ENCODE data around the gene NYNRIN. TPM values are rescaled to one million over a fixed set of nuclear protein-coding genes. Genes with fewer than 3 reads are reported as not detected.

NYNRIN gene
- 0.30 to 0.58 TPM (median 0.49 TPM) in 5 replicates for total RNA-seq (2022; extraction: Qiagen RNA extraction)

DNA sequence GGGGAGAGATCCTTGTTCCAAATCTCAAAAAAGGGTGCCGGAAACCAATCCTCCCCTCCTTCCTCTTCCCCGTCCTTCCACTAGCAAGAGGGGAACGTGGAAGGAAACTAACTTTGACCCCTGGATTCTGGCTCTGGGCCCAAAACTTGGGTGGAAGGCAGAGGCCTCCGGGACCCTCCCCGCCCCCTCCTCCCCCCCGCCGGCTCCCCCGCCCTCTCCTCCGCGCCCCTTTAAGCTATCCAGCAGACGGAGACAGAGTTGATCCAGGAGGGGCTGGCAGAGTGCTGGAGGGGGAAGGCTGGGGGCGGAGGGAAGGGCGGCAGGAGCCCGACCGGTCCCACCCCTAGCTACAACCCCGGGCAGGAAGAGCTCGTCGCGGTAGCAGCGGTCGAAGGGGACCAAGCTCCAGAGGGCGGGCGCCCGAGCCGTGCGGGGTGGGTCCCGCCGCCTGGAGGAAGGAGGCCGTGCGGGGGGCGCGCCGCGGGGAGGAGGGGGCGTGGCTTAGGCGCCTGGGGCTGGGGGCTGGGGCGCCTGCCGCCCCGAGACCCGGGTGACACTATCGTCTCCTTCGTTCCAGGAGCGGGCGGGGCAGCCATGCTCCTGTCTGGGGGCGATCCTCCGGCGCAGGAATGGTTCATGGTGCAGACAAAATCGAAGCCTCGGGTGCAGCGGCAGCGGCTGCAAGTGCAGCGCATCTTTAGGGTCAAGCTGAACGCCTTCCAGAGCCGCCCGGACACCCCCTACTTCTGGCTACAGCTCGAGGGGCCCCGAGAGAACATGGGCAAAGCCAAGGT lies at the start of gene NYNRIN:
Gene NYNRIN (plus strand): TSS at position 351 of the 794 bp plus-strand sequence. CDS start 244 bp downstream, at position 595.

DNA sequence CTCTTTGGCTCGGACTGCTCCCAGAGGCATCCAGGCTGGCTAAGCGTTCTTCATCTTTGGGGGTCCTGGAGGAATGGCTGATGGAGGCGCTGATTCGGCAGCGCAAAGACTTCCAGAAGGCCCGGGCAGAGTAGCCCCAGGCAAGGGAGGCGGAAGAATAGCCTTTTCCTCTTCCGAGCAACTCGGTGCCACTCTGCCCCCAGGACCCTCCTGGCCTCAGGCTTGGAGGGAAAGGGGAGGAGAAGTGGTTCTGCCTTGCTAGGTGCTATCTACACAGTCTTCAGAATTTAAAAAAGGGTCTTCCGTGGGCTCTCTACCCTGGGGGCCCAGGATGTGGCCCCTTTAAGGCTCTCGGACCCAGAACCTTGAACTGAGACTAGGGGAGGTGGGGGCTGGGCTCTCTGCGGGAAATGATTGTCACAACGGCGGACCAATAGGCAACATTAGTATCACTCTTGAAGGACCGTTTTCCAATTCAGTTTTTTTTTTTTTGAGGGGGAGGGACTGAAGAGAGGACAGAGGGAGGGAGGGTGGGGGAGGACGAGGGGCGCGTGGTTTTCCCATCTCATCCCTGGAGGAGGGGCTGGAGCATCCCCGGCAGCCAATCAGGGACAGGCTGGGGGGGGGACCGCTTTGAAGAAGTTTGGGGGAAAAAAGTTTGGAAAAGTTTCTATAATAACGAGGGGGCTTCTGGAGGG lies 31.1 kb upstream of the NYNRIN start, which contains the start of gene NFATC4:
Gene NFATC4 (plus strand): TSS at position 671 of the 698 bp plus-strand sequence. CDS start 157 bp downstream, outside the sequence.

DNA sequence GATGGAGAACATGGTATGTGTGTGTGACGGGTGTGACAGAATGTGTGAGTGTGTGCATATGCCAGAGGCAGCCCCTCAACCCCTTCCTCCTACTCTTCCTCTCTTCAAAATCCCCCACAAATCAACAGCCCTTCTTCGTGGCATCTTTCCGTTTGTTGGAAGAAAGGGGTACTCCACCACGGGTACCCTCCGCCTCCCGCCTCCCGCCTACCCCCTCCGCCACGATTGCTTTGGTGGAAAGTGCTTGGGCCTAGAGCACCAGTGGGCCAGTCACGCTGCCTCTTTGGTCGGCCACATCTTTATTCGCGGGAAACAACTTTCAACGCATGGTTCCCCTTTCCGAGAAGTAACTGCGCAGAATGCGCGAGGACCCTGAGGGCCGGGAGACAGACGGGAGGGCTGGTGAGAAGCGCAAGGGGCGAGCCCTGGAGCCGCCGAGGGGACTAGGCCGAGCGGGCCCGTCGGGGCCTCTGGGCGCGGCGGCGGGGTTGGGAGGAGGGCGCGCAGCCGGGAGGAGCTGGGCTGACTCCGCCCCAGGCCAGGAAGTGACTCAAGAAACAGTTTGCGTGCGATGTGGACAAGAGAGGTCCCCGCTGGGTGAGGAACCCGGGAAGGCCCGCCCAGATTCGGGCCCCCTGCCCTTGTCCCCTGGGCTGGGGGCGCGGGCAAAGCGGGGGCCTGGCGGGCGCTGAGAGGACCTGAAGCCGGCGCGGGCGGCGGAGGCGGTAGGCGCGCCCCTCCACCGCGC lies 30.8 kb downstream of the NYNRIN start, which contains the start of the genes CBLN3 and KHNYN:
Gene CBLN3 (minus strand): TSS at position 274 of the 748 bp plus-strand sequence. CDS start 614 bp downstream, outside the sequence.
Gene KHNYN (plus strand): TSS at position 560 of the 748 bp plus-strand sequence. CDS start 777 bp downstream, outside the sequence.

DNA sequence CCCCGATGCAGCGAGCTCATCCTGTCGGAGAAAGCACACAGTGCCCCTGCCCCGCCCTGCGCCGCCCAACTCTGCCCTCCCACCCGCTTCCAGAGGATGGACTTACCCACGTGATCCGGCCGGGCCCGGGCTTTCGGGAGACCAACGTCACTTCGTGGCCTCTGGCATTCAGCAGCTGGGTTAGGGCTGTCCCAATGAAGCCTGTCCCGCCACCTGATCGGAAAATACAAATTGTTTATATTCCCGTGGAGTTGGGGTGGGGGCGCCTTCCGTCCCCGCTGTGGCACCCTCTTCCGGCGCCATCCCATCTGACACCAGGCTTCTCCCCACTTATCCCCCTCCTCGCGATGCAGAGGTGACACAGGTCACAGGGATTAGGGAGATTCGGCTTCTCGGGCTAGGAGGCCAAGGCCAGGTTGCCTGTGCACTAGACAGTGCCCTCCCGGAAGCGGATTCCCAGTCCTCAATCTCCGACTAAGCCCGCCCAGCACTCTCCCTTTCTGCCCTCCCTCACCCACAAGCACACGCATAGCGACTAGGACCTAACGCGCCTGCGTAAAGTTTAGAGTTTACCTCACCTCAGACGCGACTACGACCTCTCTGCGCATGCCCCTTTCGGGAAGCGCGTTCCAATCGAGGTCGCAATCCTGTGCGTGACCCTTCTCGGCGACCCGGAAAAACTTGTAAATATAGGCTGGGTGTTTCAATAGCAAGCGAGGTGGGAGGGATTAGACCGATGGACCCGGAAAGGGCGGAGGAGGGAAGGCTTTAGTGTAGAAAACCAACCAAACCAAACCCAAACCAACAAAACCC lies 43.6 kb downstream of the NYNRIN start, which contains the start of gene SDR39U1:
Gene SDR39U1 (minus strand): TSS at position 537 of the 813 bp plus-strand sequence. CDS start 7 bp downstream, at position 530.

Other genes starting within 250 kb of the NYNRIN start
- 15.8 to 20.8 TPM (median 16.9 TPM) in 5 replicates for gene IRF9, start 237.7 kb upstream of the NYNRIN start, total RNA-seq (2022; extraction: Qiagen RNA extraction)
- 2.7 to 6.1 TPM (median 3.4 TPM) in 5 replicates for gene REC8, start 226.9 kb upstream of the NYNRIN start, total RNA-seq (2022; extraction: Qiagen RNA extraction)
- 68.8 to 105 TPM (median 97.4 TPM) in 5 replicates for gene IPO4, start 210.2 kb upstream of the NYNRIN start, total RNA-seq (2022; extraction: Qiagen RNA extraction)
- gene TM9SF1, start 203.6 kb upstream of the NYNRIN start, total RNA-seq (2022; extraction: Qiagen RNA extraction): 58.4 to 67.4 TPM (median 65.1 TPM) in 5 replicates
- gene TSSK4, start 193.3 kb upstream of the NYNRIN start, total RNA-seq (2022; extraction: Qiagen RNA extraction): not detected in 5 replicates
- gene CHMP4A, start 185.5 kb upstream of the NYNRIN start, total RNA-seq (2022; extraction: Qiagen RNA extraction): 81.0 to 115 TPM (median 82.9 TPM) in 5 replicates
- gene MDP1, start 182.9 kb upstream of the NYNRIN start, total RNA-seq (2022; extraction: Qiagen RNA extraction): 23.3 to 28.2 TPM (median 26.8 TPM) in 5 replicates
- 414 to 527 TPM (median 420 TPM) in 5 replicates for gene NEDD8, start 166.6 kb upstream of the NYNRIN start, total RNA-seq (2022; extraction: Qiagen RNA extraction)
- gene GMPR2, start 166.1 kb upstream of the NYNRIN start, total RNA-seq (2022; extraction: Qiagen RNA extraction): 52.0 to 70.3 TPM (median 55.1 TPM) in 5 replicates
- 30.5 to 38.0 TPM (median 34.9 TPM) in 5 replicates for gene TINF2, start 156.4 kb upstream of the NYNRIN start, total RNA-seq (2022; extraction: Qiagen RNA extraction)
- 0.82 to 1.4 TPM (median 1.1 TPM) in 5 replicates for gene TGM1, start 135.8 kb upstream of the NYNRIN start, total RNA-seq (2022; extraction: Qiagen RNA extraction)
- gene RABGGTA, start 127.4 kb upstream of the NYNRIN start, total RNA-seq (2022; extraction: Qiagen RNA extraction): 13.5 to 15.8 TPM (median 14.7 TPM) in 5 replicates
- gene DHRS1, start 99.2 kb upstream of the NYNRIN start, total RNA-seq (2022; extraction: Qiagen RNA extraction): 9.3 to 12.6 TPM (median 11.1 TPM) in 5 replicates
- 12.5 to 17.2 TPM (median 17.2 TPM) in 5 replicates for gene NOP9, start 99.2 kb upstream of the NYNRIN start, total RNA-seq (2022; extraction: Qiagen RNA extraction)
- gene CIDEB, start 91.0 kb upstream of the NYNRIN start, total RNA-seq (2022; extraction: Qiagen RNA extraction): 0.12 to 0.32 TPM (median 0.14 TPM) in 4 of 5 replicates, not detected in the other
- gene LTB4R2, start 88.9 kb upstream of the NYNRIN start, total RNA-seq (2022; extraction: Qiagen RNA extraction): 1.3 to 5.0 TPM (median 3.6 TPM) in 5 replicates
- gene LTB4R, start 87.5 kb upstream of the NYNRIN start, total RNA-seq (2022; extraction: Qiagen RNA extraction): 2.7 to 6.5 TPM (median 4.3 TPM) in 5 replicates
- 0.08 TPM in 1 of 5 replicates, not detected in the others for gene ADCY4, start 63.9 kb upstream of the NYNRIN start, total RNA-seq (2022; extraction: Qiagen RNA extraction)
- gene RIPK3, start 59.0 kb upstream of the NYNRIN start, total RNA-seq (2022; extraction: Qiagen RNA extraction): 0.09 TPM in 1 of 5 replicates, not detected in the others
- 0.09 to 0.28 TPM (median 0.15 TPM) in 5 replicates for gene NFATC4, start 30.8 kb upstream of the NYNRIN start, total RNA-seq (2022; extraction: Qiagen RNA extraction)
- 0.84 to 1.3 TPM (median 1.0 TPM) in 5 replicates for gene CBLN3, start 30.7 kb downstream of the NYNRIN start, total RNA-seq (2022; extraction: Qiagen RNA extraction)
- gene KHNYN, start 31.0 kb downstream of the NYNRIN start, total RNA-seq (2022; extraction: Qiagen RNA extraction): 21.0 to 29.0 TPM (median 26.8 TPM) in 5 replicates
- gene SDR39U1, start 43.8 kb downstream of the NYNRIN start, total RNA-seq (2022; extraction: Qiagen RNA extraction): 37.6 to 50.9 TPM (median 44.9 TPM) in 5 replicates
- not detected in 5 replicates for gene CMA1, start 109.3 kb downstream of the NYNRIN start, total RNA-seq (2022; extraction: Qiagen RNA extraction)
- gene CTSG, start 177.2 kb downstream of the NYNRIN start, total RNA-seq (2022; extraction: Qiagen RNA extraction): not detected in 5 replicates
- not detected in 5 replicates for gene GZMH, start 210.7 kb downstream of the NYNRIN start, total RNA-seq (2022; extraction: Qiagen RNA extraction)
- gene GZMB, start 235.2 kb downstream of the NYNRIN start, total RNA-seq (2022; extraction: Qiagen RNA extraction): not detected in 5 replicates

Measured in A549 treated with dexamethasone at 1 μM for 4 hours (cell line).